Activated CD8-positive, alpha-beta memory T cell treated with anti-CD3 and anti-CD28 coated beads, Interleukin-2, amount 50 U/mL, for 24 hours (primary cell): Measurements from ENCODE around the gene SOX13.
"Not testable (repeated sequence)": the region's sequence is repeated elsewhere in the genome, so short reads cannot be mapped to it uniquely, and the experiment has no call there.

Experiments used
- DNase-seq: peaks from one replicate; pipeline ENCODE4 v3.0.0-alpha.2; 2020; ENCODE audit errors: extremely low read depth

SOX13 gene

DNA sequence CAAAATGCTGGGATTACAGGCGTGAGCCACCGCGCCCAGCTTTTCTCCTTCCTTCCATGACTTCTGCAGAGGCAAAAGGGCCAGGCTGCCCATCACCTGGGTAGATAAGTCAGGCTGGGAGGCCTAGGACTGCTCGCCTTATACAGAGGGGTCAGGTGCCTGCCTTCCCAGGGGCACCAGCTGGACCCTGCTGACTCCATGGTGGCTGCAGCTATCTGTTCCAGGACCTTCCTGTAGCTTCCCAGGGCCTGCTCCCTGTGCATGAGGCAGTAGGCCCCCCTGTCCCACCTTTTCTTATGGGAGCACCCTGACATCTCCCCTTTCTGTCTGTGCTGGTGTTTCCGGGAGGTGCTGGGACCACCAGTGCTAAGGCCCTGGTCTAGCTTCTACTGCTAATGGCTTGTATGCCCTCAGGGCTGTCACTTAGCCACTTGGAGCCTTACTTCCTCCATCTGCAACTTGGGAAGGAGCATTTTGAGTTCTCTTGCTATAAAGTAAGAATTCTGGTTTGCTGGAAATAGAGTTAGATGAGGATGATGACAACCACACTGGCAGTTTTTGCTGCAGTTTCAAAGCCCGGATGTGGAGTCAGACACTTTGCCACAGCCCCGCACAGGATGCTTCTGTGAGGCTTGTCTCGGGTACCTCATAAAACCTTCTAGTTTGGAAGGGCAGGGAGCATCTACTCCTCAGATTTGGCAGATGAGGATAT is 14.4 kb downstream of the SOX13 start:
- no peak for DNase-seq

- no peak for DNase-seq
Observed at GRCh38 chr1:204087893-204088528, 15.1 kb downstream of the SOX13 start.

DNA sequence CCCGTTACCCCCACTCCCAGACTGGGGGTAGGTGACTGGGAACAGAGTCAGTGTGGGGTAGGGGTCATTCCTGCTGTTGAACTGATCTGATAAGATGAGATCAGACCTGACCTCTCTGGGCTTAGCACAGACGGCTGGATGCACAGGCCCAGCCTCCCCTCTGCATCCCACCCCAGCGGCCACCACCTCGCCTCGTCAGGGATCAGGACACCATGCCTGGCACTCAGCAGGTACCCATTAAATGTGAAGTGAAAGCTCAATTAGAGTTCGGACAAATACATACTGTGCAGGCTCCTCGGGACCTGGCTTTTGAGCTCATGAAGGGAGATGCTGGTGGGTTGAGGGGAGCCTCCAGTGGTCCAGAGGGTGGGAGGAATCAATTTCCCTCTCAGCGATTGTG is 15.7 kb downstream of the SOX13 start:
- no peak for DNase-seq

GRCh38 chr1:204089044-204089751 is 16.3 kb downstream of the SOX13 start:
- no peak for DNase-seq

DNA sequence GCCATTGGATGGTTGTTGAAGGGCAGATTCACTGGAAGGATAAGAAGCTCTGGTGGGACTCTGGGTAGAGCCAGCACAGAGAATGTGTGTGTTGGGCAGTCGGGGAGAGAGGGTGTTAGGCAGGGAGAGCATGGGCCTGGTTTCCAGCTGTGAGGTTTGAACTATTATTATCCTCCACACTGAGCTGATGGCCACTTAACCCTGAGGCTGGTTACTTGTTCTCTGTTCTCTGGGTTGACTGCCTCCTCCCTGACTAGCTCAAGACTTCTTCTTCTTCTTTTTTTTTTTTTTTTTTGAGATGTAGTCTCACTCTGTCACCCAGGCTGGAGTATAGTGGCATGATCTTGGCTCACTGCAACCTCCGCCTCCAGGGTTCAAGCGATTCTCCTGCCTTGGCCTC is 17.2 kb downstream of the SOX13 start:
- DNase-seq = not testable (repeated sequence)

DNA sequence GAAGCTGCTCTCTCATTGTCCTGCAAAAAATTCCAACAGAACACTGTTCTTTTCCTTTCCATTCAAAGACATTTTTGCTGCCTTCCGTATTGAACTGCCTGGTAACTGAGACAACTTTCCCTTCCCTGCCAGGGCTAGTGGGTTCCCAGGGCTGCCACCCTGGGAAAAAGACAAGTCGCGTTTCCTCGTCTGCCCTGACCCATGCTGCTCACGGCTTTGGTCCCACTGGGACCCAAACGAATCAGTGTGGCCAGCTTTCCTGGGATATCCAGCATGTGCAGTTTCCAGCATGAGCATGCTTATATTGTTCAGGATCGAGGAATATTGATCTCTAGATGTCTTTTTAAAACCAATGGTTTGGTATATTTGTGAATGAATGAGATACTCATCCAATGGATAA is 18.2 kb downstream of the SOX13 start:
- no peak for DNase-seq

DNA sequence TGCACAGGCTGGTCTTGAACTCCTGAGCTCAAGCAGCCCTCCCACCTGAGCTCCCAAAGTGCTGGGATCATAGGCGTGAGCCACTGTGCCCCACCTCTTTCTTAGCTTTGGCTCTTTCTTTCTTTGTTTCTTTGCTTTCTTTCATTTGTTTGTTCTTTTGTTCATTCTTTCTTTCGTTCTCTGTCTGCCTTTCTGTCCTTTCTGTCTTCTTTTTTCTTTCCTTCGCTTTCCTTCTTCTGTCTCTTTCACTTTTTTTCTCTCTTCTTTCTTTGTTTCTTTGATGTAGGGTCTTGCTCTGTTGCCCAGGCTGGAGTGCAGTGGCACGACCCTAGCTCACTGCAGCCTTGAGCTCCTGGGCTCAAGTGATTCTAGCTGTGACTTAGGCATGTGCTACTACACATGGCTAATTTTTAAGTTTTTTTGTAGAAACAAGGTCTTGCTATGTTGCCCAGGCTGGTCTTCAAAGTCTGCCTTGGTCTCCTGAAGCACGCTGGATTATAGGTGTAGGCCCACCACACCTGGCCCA is 18.9 kb downstream of the SOX13 start:
- no peak for DNase-seq

DNA sequence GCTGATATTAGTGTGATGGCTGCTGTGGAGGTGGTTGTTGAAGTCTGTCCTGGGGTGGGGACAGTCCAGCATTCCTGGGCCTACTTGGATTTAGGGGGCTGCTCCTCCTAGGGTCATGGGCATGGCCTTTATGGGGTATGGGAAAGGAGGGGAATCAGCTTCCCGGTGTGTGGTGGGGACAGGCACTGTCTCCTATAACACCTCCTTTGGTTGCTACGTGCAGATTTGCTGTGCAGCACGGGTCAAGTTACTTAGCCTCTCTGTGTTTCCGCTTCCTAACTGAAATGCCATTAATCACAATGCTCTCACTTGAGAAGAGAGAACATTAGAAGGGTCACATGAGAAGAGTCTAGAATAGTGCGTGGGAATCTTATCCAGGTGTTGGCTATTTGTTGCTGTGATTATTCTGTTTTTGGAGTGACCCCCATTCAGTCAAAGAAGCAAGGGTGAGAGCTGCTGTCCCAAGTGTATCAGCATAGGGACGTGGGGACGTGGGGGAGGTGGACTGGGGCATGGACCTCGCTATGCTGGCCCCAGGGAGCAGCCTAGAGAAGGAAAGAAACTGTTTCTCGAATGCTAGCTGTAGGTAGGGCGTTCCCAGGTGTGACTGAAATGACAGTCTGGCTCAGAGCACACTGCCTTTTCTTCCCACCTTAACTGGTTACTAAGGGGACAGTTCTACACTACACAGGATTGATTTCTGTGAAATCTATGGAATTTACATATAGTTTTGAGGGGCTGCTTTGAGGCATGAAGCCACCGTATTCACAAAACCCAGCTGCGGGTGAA is 19.9 kb downstream of the SOX13 start:
- DNase-seq = no peak

DNA sequence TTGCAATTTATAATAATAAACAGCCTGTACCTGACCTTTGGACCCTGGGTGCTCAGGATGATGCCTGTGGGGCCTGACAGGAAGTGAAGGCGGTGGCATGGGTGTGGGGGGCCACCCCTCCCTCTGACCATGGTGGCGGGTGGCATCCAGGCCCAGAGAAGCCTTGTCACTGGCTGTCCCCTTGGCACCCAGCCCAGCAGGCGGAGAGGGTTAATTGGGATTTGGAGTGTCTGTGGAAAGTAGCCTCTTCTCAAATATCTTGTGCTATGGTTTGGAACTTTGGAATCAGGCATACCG is 20.5 kb downstream of the SOX13 start:
- no peak for DNase-seq

DNA sequence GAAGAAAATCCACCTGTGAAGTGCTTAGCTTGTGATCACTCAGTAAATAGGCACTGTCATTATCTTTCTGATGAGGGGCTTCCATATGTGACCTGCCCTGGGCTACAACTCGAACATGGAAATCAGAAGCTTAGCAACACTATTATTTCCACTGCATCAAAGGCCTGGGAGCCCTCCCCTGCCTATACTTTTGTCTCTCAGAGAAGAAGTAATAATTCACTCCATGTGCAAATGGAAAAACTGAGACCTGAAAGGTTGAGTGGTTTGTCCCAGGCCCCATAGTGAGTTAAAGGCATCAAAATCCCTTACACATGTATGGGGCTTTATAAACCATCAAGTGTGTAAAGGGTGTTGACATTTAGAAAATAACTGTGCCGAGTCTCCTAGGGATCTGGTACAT is 20.9 kb downstream of the SOX13 start:
- DNase-seq = no peak

GRCh38 chr1:204094313-204094729 is 21.4 kb downstream of the SOX13 start:
- DNase-seq = no peak

- no peak for DNase-seq
Observed at GRCh38 chr1:204094856-204095634, 22.1 kb downstream of the SOX13 start.

DNA sequence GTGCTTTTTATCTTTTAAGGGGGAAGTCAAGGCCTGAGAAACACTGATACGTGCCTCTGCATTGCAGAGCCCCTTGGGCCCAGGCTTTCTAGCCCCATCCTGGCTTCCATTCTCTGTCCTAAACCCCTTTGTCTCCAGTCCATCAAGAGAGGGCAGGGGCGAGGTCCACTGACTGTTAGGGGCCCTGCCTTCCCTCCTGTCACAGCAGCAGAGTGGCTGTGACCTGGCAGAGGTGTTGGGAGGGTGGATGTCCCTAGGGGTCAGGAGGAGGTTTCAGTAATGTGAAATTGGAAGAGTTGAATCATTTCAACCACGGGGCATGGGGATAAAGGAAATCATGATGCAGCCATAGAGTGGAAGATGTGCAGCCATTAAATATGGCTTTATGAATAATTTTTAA is 24.0 kb downstream of the SOX13 start:
- DNase-seq = no peak

DNA sequence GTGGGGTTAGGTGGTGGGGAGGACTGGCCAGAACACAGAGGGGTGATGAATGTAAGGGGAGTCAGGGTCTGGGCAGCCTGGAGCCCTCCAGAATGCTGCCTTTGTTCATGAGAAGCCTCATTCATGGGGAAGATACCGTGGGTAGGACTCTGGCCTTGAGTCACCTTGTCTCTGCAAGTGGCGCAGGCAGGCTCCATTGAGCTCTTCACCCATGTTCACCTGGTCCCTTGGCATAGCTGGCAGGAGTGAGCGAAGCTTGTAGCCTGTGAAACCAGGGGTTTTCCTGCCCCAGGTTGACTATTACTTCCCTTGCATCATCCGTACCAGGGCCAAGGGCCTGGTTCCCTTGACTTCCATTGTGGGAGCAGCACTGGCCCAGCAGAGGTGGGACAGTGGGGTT is 25.8 kb downstream of the SOX13 start:
- no peak for DNase-seq

DNA sequence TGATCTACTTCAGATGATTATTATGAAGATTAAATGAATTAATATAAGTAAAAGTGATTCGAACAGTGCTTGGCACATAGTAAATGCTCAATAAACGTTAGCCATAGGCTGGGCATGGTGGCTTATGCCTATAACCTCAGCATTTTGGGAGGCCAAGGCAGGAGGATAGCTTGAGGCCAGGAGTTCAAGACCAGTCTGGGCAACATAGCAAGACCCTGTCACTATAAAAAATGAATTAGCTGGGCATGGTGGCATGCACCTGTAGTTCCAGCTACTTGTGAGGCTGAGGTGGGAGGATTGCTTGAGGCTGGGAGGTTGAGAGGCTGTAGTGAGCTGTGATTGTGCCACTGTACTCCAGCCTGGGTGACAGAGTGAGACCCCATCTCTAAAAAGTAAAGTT is 26.8 kb downstream of the SOX13 start:
- not testable (repeated sequence) for DNase-seq

DNA sequence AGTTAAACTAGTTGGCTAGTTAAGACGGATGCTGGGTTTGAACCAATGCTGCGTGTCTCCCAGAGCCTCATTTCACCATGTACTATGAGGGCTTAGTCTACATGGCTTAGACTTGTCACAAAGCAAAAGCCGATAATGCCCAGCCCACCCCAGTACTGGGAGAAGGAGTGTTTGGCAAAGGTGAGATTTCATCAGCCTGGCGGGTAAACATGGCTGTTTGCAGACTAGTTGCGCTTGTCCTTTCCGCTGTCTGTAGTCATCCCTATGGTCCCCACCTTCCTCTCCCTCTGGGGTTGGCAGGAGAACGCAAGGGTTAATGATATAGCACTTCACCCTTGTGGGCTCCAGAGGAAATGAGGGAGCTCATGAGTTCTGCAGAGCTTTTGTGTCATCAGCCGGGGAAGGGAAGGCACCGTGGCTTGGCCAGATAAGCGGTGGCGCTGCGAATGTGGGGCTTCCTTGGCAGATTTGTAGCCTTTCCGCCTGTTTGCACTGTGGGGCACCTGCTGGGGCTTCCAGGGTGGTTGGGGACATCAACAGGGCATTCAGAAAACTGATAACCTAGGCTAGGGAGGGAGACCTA is 29.2 kb downstream of the SOX13 start:
- no peak for DNase-seq

- DNase-seq = no peak
Observed at GRCh38 chr1:204102739-204103430, 30.0 kb downstream of the SOX13 start.

- DNase-seq = no peak
Observed at GRCh38 chr1:204103431-204103741, 30.5 kb downstream of the SOX13 start.

DNA sequence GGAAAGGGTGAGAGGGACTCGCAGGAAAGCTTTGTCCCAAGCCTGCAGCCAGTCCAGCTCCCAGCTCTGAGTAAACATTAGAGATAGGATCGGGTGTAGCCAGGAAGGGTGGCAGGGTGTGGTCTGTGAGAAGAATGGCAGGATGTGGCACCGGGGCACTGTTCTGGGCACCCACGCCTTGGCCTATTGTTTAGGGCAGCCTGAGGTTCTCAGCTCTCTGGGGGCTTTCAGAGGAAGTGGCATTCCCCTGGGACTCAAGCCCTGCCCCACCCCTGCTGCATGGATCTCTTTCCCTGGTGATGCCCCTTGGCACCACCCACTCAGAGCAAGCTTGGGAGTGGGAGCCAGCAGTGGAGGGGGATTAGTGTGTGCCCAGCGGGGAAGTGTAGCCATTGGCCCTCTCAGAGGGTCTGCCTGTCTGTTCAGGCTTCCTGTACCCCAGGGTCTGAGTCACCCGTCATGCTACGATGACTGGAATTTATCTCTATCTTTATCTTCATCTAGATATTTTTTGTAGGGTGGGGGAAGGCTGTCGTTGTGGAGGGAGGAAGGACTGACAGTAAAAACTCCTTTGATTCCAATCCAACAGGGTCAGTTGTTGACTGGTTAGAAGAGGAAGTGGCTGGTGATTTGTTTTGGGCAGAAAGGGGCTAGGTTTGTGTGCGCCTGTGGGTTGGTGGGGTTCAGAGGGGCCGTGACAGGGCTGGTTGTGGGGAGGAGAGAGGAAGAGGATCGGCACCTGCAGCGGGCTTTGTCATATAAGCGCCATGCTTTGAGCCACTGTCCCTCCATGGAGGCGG is 31.6 kb downstream of the SOX13 start:
- DNase-seq = no peak

- no peak for DNase-seq
Observed at GRCh38 chr1:204105131-204105515, 32.2 kb downstream of the SOX13 start.
